SU-DHL-6 (cell line): ENCODE results near the gene UTP4.

Experiments used
- H2AFZ ChIP-seq: fragments of 200-600 bp; sonication (generic); 2 replicates; pipeline ENCODE4 v1.6.1; 2014; ENCODE audit warnings: low read depth, mild to moderate bottlenecking, moderate library complexity, mixed read lengths, antibody characterized with exemption, low read length; ENCODE audit not compliant: severe bottlenecking
- H3F3A ChIP-seq: fragments of 200-600 bp; shearing (Covaris generic); 2 replicates; pipeline ENCODE4 v1.6.0; 2016; ENCODE audit warnings: antibody characterized with exemption, mild to moderate bottlenecking; ENCODE audit not compliant: insufficient read depth
- H3K27ac ChIP-seq: fragments of 200-600 bp; sonication (generic); 2 replicates; pipeline ENCODE4 v1.5.1; 2016; ENCODE audit warnings: low read depth, mild to moderate bottlenecking, low read length, moderate library complexity, mixed read lengths
- H3K27me3 ChIP-seq: fragments of 200-600 bp; sonication (generic), shearing (Covaris generic); 2 replicates; pipeline ENCODE4 v1.6.0; 2014; ENCODE audit warnings: mild to moderate bottlenecking, low read length
- H3K36me3 ChIP-seq: fragments of 200-600 bp; sonication (generic); 2 replicates; pipeline ENCODE4 v1.6.1; 2014; ENCODE audit warnings: mild to moderate bottlenecking, low read length, mixed read lengths
- H3K4me2 ChIP-seq: fragments of 300-600, 200-600 bp; shearing (Covaris generic), sonication (generic); 2 replicates; pipeline ENCODE4 v1.6.0; 2014; ENCODE audit warnings: low read length, low read depth, mild to moderate bottlenecking; ENCODE audit not compliant: poor library complexity, severe bottlenecking
- H3K4me3 ChIP-seq: fragments of 200-600 bp; sonication (generic); 2 replicates; pipeline ENCODE4 v1.5.1; 2014; ENCODE audit warnings: antibody characterized with exemption, low read length, mild to moderate bottlenecking, mixed read lengths; ENCODE audit not compliant: insufficient read depth, poor library complexity, severe bottlenecking
- H3K79me2 ChIP-seq: fragments of 200-600 bp; sonication (generic); 2 replicates; pipeline ENCODE4 v1.6.1; 2014; ENCODE audit warnings: mild to moderate bottlenecking, low read length, moderate library complexity; ENCODE audit not compliant: insufficient read depth
- H3K9ac ChIP-seq: fragments of 200-600 bp; sonication (generic); 2 replicates; pipeline ENCODE4 v1.7.0; 2014; ENCODE audit warnings: mild to moderate bottlenecking, low read length
- H3K9me2 ChIP-seq: fragments of 200-600 bp; sonication (generic); replicated peaks from 2 replicates; pipeline ENCODE4 v1.6.1; 2014; ENCODE audit warnings: low read length; ENCODE audit not compliant: insufficient read depth
- H3K9me3 ChIP-seq: fragments of 200-600 bp; sonication (generic); 2 replicates; pipeline ENCODE4 v1.6.1; 2014; ENCODE audit warnings: low read length, mixed read lengths; ENCODE audit not compliant: insufficient read depth
- H4K20me1 ChIP-seq: fragments of 200-600 bp; sonication (generic); 2 replicates; pipeline ENCODE4 v1.6.1; 2014; ENCODE audit warnings: low read depth, mild to moderate bottlenecking, antibody characterized with exemption, low read length, moderate library complexity, mixed read lengths
- CTCF ChIP-seq: fragments of 200-600 bp; sonication (generic); IDR thresholded peaks from one replicate; pipeline ENCODE4 v1.5.1; 2017; ENCODE audit warnings: antibody characterized with exemption, mild to moderate bottlenecking, low read length, moderate library complexity; ENCODE audit not compliant: insufficient read depth, poor library complexity, severe bottlenecking
- EZH2phosphoT487 ChIP-seq: fragments of 200-600 bp; sonication (generic), shearing (Covaris generic); conservative IDR thresholded peaks from 2 replicates; pipeline ENCODE4 v1.6.1; 2018; ENCODE audit warnings: mild to moderate bottlenecking, antibody characterized with exemption, low read length, moderate library complexity, mixed read lengths

UTP4 gene

GRCh38 chr16:69166221-69166833 is 33.9 kb downstream of the UTP4 start:
- Histone ChIP-seq H4K20me1 (no peaks in the 10 kb centered on the region), H3K36me3 (peaks cover 44% of the 10 kb centered on the region), H3F3A (0 out of 2 replicates have a peak, but pooled peaks cover 2% of the 10 kb centered on the region), H3K9ac (no peak overlapping the region), H3K4me3 (no peak overlapping the region), H3K4me2 (no peak overlapping the region), H3K27me3 (no peaks in the 10 kb centered on the region), H3K9me2 (no peaks in the 10 kb centered on the region), H3K9me3 (no peaks in the 10 kb centered on the region), H3K27ac (no peak overlapping the region), H2AFZ (no peak overlapping the region), H3K79me2 (no peaks in the 10 kb centered on the region)
- no peak for TF ChIP-seq CTCF
- no peak for TF ChIP-seq EZH2phosphoT487

DNA sequence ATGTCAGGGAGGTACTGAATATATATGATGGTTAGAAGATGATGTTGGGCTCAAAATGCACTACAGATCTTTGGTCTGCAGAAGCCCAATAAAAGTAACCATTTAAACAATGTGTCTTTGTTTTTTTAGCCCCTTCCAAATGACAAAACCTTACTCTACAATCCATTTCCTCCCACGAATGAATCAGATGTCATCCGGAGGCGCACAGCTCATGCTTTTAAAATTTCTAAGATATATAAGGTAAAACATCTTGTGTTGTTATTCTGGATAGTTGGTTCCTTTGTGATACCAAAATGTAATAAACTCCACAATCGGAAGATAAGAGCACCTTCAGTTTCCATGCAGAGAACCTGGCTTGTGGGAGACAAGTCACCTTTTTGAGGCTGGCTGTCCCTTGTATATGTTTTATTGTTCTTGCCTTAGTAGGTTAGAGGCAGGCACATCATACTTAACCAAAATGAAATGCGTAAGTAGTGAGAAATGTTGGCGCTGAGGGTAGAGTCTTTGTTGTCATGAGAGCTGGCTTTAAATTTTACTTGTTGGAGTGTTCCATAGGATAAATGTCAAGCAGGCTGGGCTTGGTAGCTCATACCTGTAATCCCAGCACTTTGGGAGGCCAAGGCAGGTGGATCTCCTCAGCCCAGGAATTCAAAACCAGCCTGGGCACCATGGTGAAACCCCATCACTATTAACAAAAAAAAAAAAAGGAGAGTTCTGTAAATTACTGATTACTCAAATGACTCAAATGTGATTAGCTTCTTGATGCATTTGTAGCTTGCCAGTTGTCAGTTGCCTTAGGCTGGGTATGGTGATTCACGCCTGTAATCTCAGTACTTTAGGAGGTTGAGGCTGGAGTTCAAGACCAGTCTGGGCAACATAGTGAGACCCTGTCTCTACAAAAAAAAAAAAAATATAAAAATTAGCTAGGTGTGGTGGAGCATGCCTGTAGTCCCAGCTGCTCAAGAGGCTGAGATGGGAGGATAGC is 34.8 kb downstream of the UTP4 start:
- TF ChIP-seq EZH2phosphoT487 (no peak), CTCF (no peak)
- 0 out of 2 replicates have a peak, but pooled peaks cover 2% of the 10 kb centered on the region for H3F3A ChIP-seq
- no peak overlapping the region for H2AFZ ChIP-seq
- no peak overlapping the region for H3K4me3 ChIP-seq
- H4K20me1 ChIP-seq, result no peaks in the 10 kb centered on the region
- no peak overlapping the region for H3K4me2 ChIP-seq
- H3K9me2 ChIP-seq, result no peaks in the 10 kb centered on the region
- H3K36me3 ChIP-seq, result peaks cover 43% of the 10 kb centered on the region; the same call in 1 of the 2 replicates
- no peak overlapping the region for H3K27ac ChIP-seq
- no peak overlapping the region for H3K9ac ChIP-seq
- H3K79me2 ChIP-seq, result no peaks in the 10 kb centered on the region
- no peaks in the 10 kb centered on the region for H3K27me3 ChIP-seq
- no peaks in the 10 kb centered on the region for H3K9me3 ChIP-seq

- Histone ChIP-seq H3F3A (0 out of 2 replicates have a peak, but pooled peaks cover 2% of the 10 kb centered on the region), H4K20me1 (no peaks in the 10 kb centered on the region)
- TF ChIP-seq EZH2phosphoT487, result no peak
- no peak for TF ChIP-seq CTCF
These were observed 36.6 kb downstream of the UTP4 start for GRCh38 chr16:69169051-69169450.

More at GRCh38 chr16:69169051-69169450, 36.6 kb downstream of the UTP4 start:
- Histone ChIP-seq H3K9me2 (no peaks in the 10 kb centered on the region), H3K4me2 (no peak overlapping the region), H3K79me2 (no peaks in the 10 kb centered on the region), H2AFZ (no peak overlapping the region), H3K9ac (no peak overlapping the region), H3K9me3 (no peaks in the 10 kb centered on the region), H3K36me3 (peaks cover 34% of the 10 kb centered on the region; the same call in 1 of the 2 replicates), H3K4me3 (no peak overlapping the region), H3K27ac (no peak overlapping the region), H3K27me3 (no peaks in the 10 kb centered on the region)
